NCI-H187 (cell line): ENCODE measurements around the gene MYD88.
"Not testable (repeated sequence)": the region's sequence is repeated elsewhere in the genome, so short reads cannot be mapped to it uniquely, and the experiment has no call there.

Source experiments
- DNase-seq, 2 experiments: peaks; one replicate each; lab custom pipeline; 2025; lab: John Stamatoyannopoulos, UW

Gene MYD88

DNA sequence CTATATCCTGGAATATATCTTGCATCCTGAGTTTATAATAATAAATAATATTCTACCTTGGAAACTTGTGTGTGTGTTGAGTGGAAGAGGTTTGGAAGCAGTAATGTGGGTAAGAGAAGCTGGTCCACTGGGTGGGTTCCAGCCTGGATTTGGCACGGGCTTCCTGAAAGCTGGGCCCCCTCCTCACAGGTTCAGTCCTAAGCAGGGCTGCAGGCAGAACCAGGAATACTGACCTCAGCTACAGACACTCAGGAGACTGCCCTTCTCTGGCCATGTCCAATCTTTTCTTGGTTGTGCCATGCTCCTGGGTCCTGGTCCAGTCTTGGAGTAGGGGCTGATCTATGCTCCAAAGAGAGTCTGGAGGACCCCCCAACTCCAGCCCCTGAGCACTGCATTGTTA lies 4.5 kb downstream of the MYD88 start:
- no peak for DNase-seq

- no peak for DNase-seq
These were observed 5.0 kb downstream of the MYD88 start for GRCh38 chr3:38143511-38143910.

- no peak for DNase-seq
These were observed 8.0 kb downstream of the MYD88 start for GRCh38 chr3:38146504-38146903.

DNA sequence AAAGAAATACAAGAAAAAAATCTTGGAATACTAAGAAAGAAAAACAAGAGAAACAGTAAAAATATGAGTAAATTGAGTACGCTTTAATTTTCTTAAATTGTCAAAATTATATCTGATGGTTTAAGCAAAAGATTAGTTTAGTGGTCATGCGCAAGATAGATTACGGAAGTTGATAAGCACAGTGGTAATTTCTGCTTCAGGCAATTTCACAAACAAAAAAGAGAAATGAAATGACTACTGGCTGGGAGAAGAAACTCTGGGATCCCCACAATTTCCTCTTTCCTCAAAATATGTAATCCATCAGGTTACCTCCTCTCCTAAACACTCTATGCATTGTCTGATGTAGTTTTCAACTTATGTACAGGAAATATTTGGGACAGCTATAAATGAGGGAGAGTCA lies 9.0 kb downstream of the MYD88 start:
- no peak for DNase-seq

GRCh38 chr3:38148311-38148882 lies 9.9 kb downstream of the MYD88 start:
- no peak for DNase-seq

DNA sequence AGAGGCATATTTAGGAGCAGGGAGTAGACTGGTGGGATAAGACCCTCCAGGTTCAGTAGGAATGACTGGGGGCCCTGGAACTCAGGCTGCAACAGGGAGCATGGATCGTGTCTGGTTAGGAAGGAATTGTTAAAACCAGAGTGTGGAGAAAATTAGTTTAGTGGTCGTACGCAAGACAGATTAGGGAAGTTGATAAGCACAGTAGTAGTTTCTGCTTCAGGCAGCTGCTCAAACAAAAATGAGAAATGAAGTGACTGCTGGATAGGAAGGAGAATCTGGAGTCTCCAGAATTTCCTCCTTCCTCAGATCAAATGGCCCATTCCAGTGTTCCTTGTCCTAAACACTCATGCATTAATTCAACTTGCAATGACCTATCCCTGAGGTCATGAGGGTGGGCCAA lies 11.2 kb downstream of the MYD88 start:
- DNase-seq: no peak

DNA sequence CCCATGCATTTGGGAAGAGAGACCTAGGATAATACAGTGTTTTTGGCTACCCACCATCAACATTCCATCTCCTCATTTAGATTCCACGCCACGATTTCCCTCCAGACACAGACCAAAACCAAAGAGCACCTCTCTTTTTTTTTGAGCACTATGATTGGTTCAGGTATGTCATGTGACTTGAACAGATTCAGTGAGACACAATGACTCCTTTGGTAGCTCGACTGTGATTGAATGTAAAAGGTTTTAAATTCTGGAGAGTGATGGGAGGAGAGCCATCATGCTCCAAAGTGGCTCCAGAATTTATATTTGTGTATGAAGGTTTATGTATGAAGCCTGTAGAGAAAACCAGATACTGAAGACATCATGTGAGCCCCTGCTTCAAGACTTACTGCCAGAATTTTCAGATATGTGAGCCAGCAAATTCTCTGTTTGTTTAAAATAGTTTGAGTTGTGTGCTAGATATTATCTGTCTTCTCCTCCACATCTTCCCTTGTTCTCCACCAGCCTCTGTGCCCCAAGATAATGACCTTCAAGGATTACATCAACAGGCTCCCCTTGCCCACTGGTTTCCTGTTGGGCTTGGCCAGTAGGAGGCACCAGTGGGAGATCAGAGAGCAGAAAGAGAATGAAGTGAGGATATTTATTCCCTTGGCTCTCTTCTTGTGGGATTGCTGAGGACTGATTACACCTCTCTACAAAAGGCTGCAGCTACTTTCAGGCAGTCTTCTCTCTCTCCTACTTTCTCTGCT lies 12.5 kb downstream of the MYD88 start:
- DNase-seq: no peak

- no peak for DNase-seq
These were observed 13.3 kb downstream of the MYD88 start for GRCh38 chr3:38151667-38152265.

- no peak for DNase-seq
These were observed 14.1 kb downstream of the MYD88 start for GRCh38 chr3:38152609-38153008.

GRCh38 chr3:38153221-38153620 lies 14.8 kb downstream of the MYD88 start:
- DNase-seq: no peak

DNA sequence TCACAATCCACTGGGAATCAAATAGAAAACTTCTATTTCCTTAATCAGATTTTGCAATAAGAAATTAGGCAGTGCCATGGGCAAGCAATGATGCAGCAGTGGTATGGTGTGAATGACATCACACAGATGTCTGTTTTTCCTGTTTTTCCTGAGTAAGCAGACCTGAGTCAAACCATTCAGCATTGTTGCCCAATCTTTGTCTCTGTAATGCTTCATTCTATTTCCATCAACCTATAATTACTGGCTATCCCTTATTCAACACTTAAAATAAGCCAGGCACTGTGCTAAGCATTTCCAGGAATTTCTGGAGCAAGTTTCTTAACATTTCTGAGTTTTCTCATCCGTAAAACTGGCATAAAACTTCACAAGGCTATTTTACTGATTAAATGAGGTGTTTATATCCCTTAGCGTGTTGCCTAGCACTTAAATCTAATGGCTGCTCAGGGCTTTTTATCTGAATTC lies 15.6 kb downstream of the MYD88 start:
- no peak for DNase-seq

- DNase-seq: no peak
These were observed 16.3 kb downstream of the MYD88 start for GRCh38 chr3:38154625-38155255.

DNA sequence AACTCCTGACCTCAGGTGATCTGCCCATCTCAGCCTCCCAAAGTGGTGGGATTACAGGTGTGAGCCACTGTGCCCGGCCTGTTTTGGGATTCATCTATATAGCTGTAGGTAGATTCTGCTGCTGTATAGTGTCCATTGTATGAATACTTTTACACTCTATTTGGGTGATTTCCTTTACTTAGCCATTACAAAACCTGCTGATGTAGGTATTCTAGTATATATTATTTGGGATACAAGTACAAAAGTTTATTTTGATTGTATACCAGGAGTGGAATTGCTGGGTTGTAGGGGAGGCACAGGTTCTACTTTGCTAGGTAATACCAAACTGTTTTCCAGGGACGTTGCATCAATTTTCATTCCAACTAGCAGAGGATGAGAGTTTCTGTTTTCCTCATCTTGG lies 17.4 kb downstream of the MYD88 start:
- no peak for DNase-seq

- DNase-seq: no peak
These were observed 18.7 kb downstream of the MYD88 start for GRCh38 chr3:38157117-38157516.

- DNase-seq: no peak
These were observed 19.1 kb downstream of the MYD88 start for GRCh38 chr3:38157595-38157994.

GRCh38 chr3:38158472-38158871 lies 20.0 kb downstream of the MYD88 start:
- no peak for DNase-seq

DNA sequence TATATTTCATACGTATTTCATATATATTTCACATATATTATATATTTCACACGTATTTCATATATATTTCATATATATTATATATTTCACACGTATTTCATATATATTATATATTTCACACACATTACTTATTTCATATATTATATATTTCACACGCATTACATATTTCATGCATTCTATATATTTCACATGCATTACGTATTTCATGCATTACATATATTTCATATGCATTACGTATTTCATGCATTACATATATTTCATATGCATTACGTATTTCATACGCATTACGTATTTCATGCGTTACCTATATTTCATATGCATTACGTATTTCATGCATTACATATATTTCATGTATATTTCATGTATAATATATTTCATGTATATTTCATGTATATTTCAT lies 22.2 kb downstream of the MYD88 start:
- not testable (repeated sequence) for DNase-seq

DNA sequence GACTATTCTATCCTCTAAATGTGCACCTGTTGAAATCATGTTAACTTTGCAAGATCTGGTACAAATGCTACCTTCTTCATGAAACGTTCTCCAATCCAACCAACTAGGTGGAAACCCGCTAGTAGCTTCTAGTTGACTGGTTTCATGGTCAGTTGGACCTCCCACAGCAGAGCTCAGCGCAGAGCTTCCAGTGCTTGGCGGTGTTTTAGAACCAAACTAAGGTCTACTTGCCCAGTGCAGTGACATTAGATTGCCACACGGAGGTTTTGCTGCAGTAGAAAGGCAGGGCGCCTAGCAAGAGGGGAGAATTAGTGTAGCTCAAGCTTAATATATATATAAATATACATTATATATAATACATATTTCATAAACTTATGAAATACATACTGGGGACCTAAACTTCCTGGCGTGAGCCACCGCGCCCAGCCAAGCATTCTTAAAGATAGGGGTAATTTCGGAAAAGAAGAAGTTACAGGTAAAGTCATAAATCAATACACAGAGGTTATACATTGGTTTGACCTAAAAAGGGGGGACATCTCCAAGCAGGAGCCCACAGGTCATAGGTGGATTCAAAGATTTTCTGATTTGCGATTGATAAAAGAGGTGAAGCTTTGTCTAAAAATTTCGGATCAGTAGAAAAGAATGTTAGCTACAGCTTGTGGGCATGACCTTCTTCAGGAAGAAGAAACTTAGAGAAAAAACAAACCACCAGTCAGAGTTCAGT lies 24.8 kb downstream of the MYD88 start:
- DNase-seq: no peak

DNA sequence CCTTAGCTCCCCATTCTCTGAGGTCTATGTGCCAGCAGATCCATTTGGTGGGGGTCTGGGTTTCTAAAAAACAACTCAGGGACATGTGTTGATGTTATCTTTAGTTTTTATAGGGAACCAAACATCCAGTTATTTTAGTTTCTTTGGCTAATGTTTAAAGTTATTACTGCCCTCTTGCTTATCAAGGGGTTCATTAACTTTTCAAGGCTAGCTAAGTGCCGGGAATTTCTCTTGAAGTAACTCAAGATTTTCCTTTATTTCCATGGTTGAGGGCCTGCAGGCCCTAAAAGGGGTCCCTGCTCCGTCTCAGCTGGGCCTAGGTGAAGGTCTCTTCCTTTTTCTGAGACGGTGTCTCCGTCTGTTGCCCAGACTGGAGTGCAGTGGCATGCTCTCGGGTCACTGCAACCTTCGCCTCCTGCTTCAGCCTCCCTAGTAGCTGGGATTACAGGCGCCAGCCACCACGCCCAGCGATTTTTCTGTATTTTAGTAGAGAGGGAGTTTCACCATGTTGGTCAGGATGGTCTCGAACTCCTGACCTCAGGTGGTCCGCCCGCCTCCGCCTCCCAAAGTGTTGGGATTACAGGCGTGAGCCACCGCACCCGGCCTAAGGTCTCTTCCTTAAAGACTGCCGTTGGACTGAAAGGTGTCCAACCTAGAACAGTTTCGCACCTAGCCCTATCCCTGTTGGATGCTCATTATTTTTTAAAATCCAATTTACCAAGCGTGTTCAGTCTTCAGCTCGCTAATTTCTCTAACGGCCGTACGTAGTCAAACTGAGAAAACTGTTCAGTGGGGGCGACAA lies 25.6 kb downstream of the MYD88 start:
- no peak for DNase-seq

DNA sequence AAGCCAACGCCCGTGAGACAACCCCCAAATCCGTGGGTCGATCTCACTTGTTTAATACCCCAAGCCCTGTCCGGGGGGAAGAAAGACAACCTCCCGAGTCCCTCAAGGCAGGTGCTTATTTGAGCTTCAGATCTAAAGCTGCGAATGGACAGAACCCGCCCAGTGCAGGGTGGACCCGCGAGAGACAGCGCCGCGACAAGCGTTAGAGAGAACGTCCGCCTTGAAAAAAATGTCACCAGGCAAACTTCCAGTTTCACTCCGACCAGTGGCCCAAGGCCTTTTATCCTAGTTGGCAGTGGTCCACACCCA lies 26.1 kb downstream of the MYD88 start:
- DNase-seq: no peak

- peak; percentile 91 to 98 for DNase-seq
These were observed 26.7 kb downstream of the MYD88 start, which contains the start of gene OXSR1 for GRCh38 chr3:38164952-38165721. TSS of gene OXSR1 (plus strand) at chr3:38165537. CDS start at chr3:38165877, 340 bp downstream.
